Fibroblast of pulmonary artery (primary cell): ENCODE measurements around the gene CD163L1.
"Not testable (repeated sequence)": the region's sequence is repeated elsewhere in the genome, so short reads cannot be mapped to it uniquely, and the experiment has no call there.

ENCODE experiments used
- DNase-seq: peaks from one replicate; pipeline ENCODE4 v3.0.0-alpha.2; 2010; ENCODE audit warnings: low read depth
- H3K4me3 ChIP-seq: replicated peaks from 2 replicates; pipeline ENCODE4 v1.5.1; 2011; ENCODE audit warnings: low read depth, mild to moderate bottlenecking, control low read depth, low read length, moderate library complexity
- TF ChIP-seq, protein P1 (sequence below): IDR thresholded peaks from 2 replicates; pipeline ENCODE4 v1.5.1; 2011; ENCODE audit warnings: mild to moderate bottlenecking, control low read depth, low read length, inconsistent platforms; ENCODE audit errors: missing control alignments

CD163L1 gene

DNA sequence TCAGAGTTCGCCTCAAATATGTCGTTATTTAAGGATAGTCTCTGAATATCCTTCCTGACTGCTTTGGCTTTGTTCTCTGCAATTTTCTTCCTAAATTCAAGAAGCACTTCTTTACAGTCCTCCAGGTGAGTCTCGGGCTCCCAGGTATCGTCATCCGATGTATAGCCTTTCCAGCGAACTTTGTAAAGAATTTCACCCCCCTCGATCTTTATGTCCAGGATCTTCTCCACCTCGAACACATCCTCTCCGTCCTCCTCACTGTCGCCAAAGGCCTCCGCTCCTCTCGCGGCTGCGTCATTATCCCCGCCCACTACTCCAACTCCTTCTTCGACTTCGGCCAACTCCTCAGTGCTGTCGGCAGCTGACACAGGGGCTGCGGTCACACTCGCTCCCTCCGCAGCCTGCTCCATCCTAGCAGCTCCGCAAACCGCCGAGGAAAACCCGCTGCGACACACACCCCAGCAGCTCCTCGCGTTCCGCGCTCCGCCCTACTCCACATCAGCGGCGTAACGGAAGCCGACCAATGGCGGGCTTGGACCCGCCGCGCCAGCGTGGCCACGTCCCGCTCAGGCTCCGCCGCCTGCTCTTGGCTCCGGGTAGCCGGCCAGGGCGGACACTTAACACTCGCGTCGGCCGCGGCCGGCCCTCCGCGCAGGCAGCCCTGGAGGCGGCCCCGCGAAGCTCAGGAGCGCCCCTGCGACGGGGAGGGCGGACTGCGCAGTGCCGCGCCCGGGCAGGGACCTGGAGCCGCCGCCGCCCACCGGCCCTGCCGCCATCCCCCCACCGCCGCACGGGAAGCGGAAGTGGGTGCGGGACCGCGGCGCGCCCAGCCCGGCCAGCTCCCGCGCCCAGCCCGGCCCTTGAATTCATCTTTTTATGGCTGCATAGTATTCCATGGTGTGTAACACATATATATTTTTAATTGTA is 4.1 kb downstream of the CD163L1 start:
- DNase-seq = peak; percentile 60
- TF ChIP-seq, protein P1, sequence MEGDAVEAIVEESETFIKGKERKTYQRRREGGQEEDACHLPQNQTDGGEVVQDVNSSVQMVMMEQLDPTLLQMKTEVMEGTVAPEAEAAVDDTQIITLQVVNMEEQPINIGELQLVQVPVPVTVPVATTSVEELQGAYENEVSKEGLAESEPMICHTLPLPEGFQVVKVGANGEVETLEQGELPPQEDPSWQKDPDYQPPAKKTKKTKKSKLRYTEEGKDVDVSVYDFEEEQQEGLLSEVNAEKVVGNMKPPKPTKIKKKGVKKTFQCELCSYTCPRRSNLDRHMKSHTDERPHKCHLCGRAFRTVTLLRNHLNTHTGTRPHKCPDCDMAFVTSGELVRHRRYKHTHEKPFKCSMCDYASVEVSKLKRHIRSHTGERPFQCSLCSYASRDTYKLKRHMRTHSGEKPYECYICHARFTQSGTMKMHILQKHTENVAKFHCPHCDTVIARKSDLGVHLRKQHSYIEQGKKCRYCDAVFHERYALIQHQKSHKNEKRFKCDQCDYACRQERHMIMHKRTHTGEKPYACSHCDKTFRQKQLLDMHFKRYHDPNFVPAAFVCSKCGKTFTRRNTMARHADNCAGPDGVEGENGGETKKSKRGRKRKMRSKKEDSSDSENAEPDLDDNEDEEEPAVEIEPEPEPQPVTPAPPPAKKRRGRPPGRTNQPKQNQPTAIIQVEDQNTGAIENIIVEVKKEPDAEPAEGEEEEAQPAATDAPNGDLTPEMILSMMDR = no peak
- peak overlapping the region; percentile 40 for H3K4me3 ChIP-seq

DNA sequence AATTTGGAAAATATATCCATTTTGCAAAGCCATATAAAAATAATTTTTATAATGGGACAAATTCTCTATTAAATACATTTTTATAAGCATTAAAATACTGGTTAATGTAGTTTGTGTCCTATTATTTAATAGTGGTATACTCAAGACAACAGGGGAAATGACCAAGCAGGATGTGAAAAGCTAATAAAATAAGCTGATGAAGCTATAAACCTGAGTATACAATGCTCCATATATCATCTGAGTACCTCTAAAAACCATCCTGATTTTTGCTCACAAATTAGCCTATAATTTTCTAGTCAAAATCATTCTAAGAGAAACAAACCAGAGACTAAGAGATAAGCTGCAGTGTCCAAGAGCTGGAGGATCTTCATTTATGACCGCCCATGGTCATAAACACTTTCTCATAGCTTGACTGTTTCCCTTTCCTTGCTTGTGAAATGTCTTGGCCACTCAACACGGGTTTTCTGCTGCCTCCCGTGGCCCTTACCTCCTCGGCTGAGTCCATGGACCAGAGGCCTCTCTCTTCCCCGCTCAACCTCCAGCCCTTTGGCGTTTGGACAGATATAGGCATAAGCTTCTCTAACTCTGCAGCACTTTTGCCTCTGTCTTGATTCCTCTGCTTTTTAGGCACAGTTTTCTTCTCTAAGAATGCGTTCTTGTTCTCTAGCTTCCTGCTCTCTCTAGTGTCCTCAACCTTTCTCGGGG is 5.5 kb downstream of the CD163L1 start:
- DNase-seq, H3K4me3 ChIP-seq: not testable (repeated sequence)

DNA sequence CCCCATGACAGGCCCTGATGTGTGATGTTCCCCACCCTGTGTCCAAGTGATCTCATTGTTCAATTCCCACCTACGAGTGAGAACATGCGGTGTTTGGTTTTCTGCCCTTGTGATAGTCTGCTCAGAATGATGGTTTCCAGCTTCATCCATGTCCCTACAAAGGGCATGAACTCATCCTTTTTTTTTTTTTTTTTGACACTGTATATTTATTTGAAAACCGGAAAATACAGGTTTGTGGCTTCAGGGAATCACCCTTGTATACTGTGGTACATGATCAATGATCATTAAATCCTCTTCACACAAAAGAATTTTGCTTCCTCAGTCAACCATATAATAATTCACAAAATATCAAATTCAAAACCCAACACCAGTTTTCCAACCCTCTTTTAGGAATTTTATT is 6.5 kb downstream of the CD163L1 start:
- not testable (repeated sequence) for H3K4me3 ChIP-seq, DNase-seq

DNA sequence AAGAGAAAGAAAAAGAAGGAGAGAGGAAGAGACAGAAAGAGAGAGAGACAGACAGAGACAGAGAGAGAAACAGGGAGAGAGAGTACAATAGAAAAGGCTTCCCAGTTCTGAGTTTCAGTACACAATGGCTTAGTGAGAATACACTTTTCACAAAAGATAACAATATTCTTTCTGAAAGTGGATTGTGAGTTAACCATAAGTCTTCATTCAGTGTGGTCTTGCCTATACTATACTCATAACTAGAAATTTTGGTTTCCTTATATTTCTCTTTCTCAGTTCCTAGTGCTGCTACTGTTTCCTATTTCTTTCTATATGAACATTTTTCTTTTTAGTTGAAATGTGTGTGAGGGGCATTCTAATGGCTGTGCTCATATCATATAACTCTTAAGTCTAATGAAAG is 9.3 kb downstream of the CD163L1 start:
- TF ChIP-seq, protein P1 = no peak
- no peak for DNase-seq

DNA sequence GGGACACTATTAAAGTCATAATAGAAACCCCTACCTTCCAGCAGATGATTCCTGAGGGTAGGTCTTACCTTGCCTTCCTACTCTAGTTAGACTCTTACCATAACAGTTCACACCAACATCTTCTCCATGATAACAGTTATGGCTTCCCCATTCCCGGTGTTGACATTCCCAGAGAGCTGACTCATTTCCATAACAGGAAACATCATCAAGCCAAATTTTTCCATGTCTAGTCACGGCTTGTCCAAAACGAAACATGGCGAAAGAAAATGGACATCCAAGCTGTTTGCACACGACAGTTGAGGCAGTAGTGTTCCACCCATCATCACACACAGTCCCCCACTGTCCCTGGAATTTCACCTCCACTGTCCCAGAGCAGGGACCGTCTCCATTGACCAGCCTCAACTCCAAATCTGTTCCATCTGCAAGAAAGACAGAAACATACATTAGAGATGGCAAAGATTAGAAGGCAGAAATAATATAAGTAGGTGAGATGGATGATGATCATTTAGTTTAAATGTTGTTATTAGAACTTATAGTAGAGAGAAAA is 10.6 kb downstream of the CD163L1 start:
- no peak overlapping the region for H3K4me3 ChIP-seq
- TF ChIP-seq, protein P1 = no peak
- DNase-seq = peak; percentile 69

More for the DNA sequence above, 9.3 kb downstream of the CD163L1 start:
- no peak overlapping the region for H3K4me3 ChIP-seq

DNA sequence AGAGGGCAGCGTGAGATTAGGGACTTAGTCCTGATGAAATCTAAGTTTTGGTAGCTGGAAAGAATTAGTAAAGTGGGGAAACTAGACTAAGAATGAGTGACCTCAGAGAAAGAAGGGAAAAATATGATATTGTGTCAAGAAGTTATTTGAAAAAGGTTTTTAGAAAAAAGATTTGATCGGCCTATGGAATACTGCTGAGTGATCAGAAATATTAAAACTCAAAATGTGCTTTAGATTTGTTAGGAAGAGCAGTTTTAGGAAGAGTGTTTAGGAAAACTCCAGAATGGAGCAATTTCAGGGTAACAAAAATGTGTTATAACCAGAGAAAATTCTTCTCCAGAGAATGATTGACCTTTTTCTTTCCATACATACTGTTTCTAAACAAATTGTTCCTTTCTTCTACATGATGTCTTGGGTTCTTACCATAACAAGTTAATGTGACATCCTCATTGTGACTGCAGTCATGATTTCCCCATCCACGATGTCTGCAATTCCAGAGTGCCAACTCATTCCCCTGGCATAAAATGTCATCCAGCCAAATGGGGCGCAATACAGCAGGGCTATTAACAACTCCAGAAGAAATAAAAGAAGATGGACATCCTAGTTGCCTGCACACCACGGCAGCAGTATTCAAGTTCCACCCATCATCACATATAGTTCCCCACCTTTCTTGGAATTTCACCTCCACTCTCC is 11.8 kb downstream of the CD163L1 start:
- TF ChIP-seq, protein P1 = no peak
- no peak overlapping the region for H3K4me3 ChIP-seq
- no peak for DNase-seq

DNA sequence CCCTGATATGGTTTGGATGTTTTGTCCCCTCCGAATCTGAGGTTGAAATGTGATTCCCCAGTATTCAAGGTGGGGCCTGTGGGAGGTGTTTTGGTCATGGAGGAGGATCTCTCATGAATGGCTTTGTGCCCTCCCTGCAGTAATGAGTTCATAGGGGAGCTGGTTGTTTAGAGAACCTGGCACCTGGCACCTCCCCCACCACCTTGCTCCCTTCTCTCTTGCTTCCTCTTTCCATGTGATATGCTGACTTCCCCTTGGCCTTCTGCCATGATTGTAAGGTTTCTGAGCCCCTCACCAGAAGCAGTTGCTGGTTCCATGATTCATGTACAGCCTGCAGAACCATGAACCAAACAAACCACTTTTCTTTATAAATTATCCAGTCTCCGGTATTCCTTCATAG is 32.6 kb downstream of the CD163L1 start:
- H3K4me3 ChIP-seq = no peak overlapping the region
- TF ChIP-seq, protein P1 = no peak
- no peak for DNase-seq
